Brain microvascular endothelial cell (primary cell): ENCODE data around the gene MVP.
"Not testable (repeated sequence)": the region's sequence is repeated elsewhere in the genome, so short reads cannot be mapped to it uniquely, and the experiment has no call there.

ENCODE experiments used
- DNase-seq: peaks from one replicate; pipeline ENCODE4 v3.0.0-alpha.2; 2020
- H3K27ac ChIP-seq: fragments of 250-450 bp; sonication (Bioruptor Pico); 2 replicates; pipeline ENCODE4 v1.5.1; 2020; ENCODE audit warnings: mild to moderate bottlenecking, moderate library complexity
- H3K27me3 ChIP-seq: fragments of 250-450 bp; sonication (Bioruptor Pico); replicated peaks from 2 replicates; pipeline ENCODE4 v1.5.1; 2020; ENCODE audit warnings: mild to moderate bottlenecking
- H3K36me3 ChIP-seq: fragments of 250-450 bp; sonication (Bioruptor Pico); replicated peaks from 2 replicates; pipeline ENCODE4 v1.5.1; 2020; ENCODE audit warnings: mild to moderate bottlenecking
- H3K4me3 ChIP-seq: 2 replicates; pipeline ENCODE4 v1.5.1; 2011; ENCODE audit warnings: low read depth, mild to moderate bottlenecking, control low read depth, low read length, moderate library complexity
- CTCF ChIP-seq: IDR thresholded peaks from 2 replicates; pipeline ENCODE4 v1.5.1; 2011; ENCODE audit warnings: low read depth, mild to moderate bottlenecking, moderate library complexity, low read length, control low read depth, inconsistent platforms; ENCODE audit errors: missing control alignments
- in situ Hi-C: cut with HindIII; loops from 2 replicates; pipeline ENCODE4 v1.10.0; 2017; ENCODE audit warnings: low sequenced_read_pairs, low pct_ligation_motif_present

The MVP gene

GRCh38 chr16:29826342-29826695 lies 6.1 kb downstream of the MVP start:
- no peak overlapping the region for H3K4me3 ChIP-seq

GRCh38 chr16:29830774-29831173 lies 10.5 kb downstream of the MVP start:
- H3K4me3 ChIP-seq, result no peak overlapping the region
- no peaks in the 10 kb centered on the region for H3K27me3 ChIP-seq
- no peak for TF ChIP-seq CTCF
- in situ Hi-C loops, result no loop called here
- H3K36me3 ChIP-seq, result peaks cover 48% of the 10 kb centered on the region
- H3K27ac ChIP-seq, result no peak overlapping the region
- no peak for DNase-seq

More at GRCh38 chr16:29826342-29826695, 6.1 kb downstream of the MVP start:
- no peak for DNase-seq
- peaks cover 13% of the 10 kb centered on the region for H3K36me3 ChIP-seq
- no peaks in the 10 kb centered on the region for H3K27me3 ChIP-seq
- peak overlapping the region; percentile 79 for H3K27ac ChIP-seq
- in situ Hi-C loops, result no loop called here
- no peak for TF ChIP-seq CTCF

GRCh38 chr16:29831490-29831889 lies 11.2 kb downstream of the MVP start:
- Histone ChIP-seq H3K27me3 (no peaks in the 10 kb centered on the region), H3K27ac (no peak overlapping the region), H3K36me3 (peaks cover 52% of the 10 kb centered on the region), H3K4me3 (no peak overlapping the region)
- TF ChIP-seq CTCF, result no peak
- in situ Hi-C loops, result no loop called here
- no peak for DNase-seq

GRCh38 chr16:29833219-29833618 lies 13.0 kb downstream of the MVP start:
- H3K4me3 ChIP-seq, in situ Hi-C loops, DNase-seq, H3K27ac ChIP-seq, H3K27me3 ChIP-seq: not testable (repeated sequence)
- peaks cover 69% of the 10 kb centered on the region for H3K36me3 ChIP-seq

- no peak for TF ChIP-seq CTCF
- no peak overlapping the region for H3K27ac ChIP-seq
- in situ Hi-C loops, result no loop called here
- H3K36me3 ChIP-seq, result peaks cover 76% of the 10 kb centered on the region
- no peaks in the 10 kb centered on the region for H3K27me3 ChIP-seq
- H3K4me3 ChIP-seq, result no peak overlapping the region
- DNase-seq, result no peak
These were observed 13.8 kb downstream of the MVP start for GRCh38 chr16:29834079-29834478.

GRCh38 chr16:29835926-29836325 lies 15.7 kb downstream of the MVP start:
- DNase-seq, result no peak
- Histone ChIP-seq H3K36me3 (peaks cover 84% of the 10 kb centered on the region), H3K27me3 (no peaks in the 10 kb centered on the region), H3K27ac (no peak overlapping the region), H3K4me3 (no peak overlapping the region)
- TF ChIP-seq CTCF, result no peak
- in situ Hi-C loops, result no loop called here
